ENCODE results near the gene ENTPD1. TPM values are rescaled to one million over a fixed set of nuclear protein-coding genes. Genes with fewer than 3 reads are reported as not detected.

ENTPD1 gene
- total RNA-seq, 1 donor, result 7.6 TPM

DNA sequence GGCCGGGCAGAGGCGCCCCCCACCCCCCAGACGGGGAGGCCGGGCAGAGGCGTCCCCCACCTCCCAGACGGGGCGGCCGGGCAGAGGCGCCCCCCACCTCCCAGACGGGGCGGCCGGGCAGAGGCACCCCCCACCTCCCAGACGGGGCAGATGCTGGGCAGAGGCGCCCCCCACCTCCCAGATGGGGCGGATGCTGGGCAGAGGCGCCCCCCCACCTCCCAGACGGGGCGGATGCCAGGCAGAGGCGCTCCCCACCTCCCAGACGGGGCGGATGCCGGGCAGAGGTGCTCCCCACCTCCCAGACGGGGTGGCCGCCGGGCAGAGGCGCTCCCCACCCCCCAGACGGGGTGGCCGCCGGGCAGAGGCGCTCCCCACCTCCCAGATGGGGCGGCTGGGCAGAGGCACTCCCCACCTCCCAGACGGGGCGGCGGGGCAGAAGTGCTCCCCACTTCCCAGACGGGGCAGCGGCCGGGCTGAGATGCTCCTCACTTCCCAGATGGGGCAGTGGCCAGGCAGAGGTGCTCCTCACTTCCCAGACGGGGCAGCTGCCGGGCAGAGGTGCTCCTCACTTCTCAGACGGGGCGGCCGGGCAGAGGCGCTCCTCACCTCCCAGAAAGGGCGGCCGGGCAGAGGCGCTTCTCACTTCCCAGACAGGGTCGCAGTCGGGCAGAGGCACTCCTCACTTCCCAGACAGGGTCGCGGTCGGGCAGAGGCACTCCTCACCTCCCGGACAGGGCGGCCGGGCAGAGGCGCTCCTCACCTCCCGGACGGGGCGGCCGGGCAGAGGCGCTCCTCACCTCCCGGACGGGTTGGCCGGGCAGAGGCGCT is 53.6 kb downstream of the ENTPD1 start:
- no peaks in the 10 kb centered on the region for H3K27me3 ChIP-seq (ENCODE audit: insufficient read depth, low read length)

DNA sequence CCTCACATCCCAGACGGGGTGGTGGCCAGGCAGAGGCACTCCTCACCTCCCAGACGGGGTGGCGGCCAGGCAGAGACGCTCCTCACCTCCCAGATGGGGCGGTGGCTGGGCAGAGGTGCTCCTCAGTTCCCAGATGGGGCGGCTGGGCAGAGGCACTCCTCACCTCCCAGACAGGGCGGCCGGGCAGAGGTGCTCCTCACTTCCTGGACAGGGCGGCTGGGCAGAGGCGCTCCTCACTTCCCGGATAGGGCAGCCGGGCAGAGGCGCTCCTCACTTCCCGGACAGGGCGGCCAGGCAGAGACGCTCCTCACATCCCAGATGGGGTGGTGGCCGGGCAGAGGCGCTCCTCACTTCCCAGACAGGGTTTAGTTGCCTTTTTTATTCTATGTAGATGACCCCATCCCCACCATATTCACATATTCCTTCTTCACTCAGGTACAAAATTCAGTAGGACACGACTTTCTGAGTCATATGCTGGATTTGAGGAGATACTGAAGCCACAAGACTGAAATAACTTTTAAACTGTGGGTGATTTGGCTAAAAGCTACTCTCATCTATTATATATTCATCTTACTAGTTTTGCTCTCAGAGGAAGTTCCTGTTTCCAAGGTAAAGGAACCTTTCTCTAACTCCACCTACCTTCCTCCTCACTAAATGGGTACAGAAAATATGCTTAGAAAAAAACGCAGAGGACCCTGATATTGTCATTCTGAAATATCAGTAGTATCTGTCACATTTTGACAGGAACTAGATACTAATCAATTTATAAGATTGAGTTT is 54.4 kb downstream of the ENTPD1 start:
- Histone ChIP-seq H3K9me3 (ENCODE audit: low read depth, low read length) (no peaks in the 10 kb centered on the region), H3K27ac (ENCODE audit: low read depth, low read length) (no peak overlapping the region), H3K27me3 (ENCODE audit: insufficient read depth, low read length) (no peaks in the 10 kb centered on the region), H3K4me1 (ENCODE audit: insufficient read depth, low read length) (peaks cover 10% of the 10 kb centered on the region), H3K79me2 (ENCODE audit: insufficient read depth, low read length) (no peaks in the 10 kb centered on the region), H2AFZ (ENCODE audit: low read length) (no peak overlapping the region), H3K4me3 (ENCODE audit: insufficient read depth, low read length) (no peak overlapping the region), H3K36me3 (ENCODE audit: insufficient read depth, low read length) (no peaks in the 10 kb centered on the region), H3K4me2 (ENCODE audit: insufficient read depth, low read length) (no peak overlapping the region), H4K20me1 (ENCODE audit: insufficient read depth, low read length) (no peaks in the 10 kb centered on the region)
- TF ChIP-seq, protein P1, sequence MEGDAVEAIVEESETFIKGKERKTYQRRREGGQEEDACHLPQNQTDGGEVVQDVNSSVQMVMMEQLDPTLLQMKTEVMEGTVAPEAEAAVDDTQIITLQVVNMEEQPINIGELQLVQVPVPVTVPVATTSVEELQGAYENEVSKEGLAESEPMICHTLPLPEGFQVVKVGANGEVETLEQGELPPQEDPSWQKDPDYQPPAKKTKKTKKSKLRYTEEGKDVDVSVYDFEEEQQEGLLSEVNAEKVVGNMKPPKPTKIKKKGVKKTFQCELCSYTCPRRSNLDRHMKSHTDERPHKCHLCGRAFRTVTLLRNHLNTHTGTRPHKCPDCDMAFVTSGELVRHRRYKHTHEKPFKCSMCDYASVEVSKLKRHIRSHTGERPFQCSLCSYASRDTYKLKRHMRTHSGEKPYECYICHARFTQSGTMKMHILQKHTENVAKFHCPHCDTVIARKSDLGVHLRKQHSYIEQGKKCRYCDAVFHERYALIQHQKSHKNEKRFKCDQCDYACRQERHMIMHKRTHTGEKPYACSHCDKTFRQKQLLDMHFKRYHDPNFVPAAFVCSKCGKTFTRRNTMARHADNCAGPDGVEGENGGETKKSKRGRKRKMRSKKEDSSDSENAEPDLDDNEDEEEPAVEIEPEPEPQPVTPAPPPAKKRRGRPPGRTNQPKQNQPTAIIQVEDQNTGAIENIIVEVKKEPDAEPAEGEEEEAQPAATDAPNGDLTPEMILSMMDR (IDR thresholded peaks at IDR 0.05; ENCODE audit: extremely low read depth, low read depth, low read length), result no peak
- DNase-seq (ENCODE audit: insufficient read length, low spot score, missing footprints), result no peak

More for the DNA sequence above, 53.6 kb downstream of the ENTPD1 start:
- H3K4me1 ChIP-seq (ENCODE audit: insufficient read depth, low read length), result peaks cover 10% of the 10 kb centered on the region
- H3K27ac ChIP-seq (ENCODE audit: low read depth, low read length), result no peak overlapping the region
- H3K4me2 ChIP-seq (ENCODE audit: insufficient read depth, low read length), result no peak overlapping the region
- no peaks in the 10 kb centered on the region for H3K9me3 ChIP-seq (ENCODE audit: low read depth, low read length)
- H2AFZ ChIP-seq (ENCODE audit: low read length), result no peak overlapping the region
- H4K20me1 ChIP-seq (ENCODE audit: insufficient read depth, low read length), result no peaks in the 10 kb centered on the region
- TF ChIP-seq, protein P1 (IDR thresholded peaks at IDR 0.05; ENCODE audit: extremely low read depth, low read depth, low read length), result no peak
- no peaks in the 10 kb centered on the region for H3K79me2 ChIP-seq (ENCODE audit: insufficient read depth, low read length)
- no peaks in the 10 kb centered on the region for H3K36me3 ChIP-seq (ENCODE audit: insufficient read depth, low read length)
- DNase-seq (ENCODE audit: insufficient read length, low spot score, missing footprints), result no peak
- H3K4me3 ChIP-seq (ENCODE audit: insufficient read depth, low read length), result no peak overlapping the region

DNA sequence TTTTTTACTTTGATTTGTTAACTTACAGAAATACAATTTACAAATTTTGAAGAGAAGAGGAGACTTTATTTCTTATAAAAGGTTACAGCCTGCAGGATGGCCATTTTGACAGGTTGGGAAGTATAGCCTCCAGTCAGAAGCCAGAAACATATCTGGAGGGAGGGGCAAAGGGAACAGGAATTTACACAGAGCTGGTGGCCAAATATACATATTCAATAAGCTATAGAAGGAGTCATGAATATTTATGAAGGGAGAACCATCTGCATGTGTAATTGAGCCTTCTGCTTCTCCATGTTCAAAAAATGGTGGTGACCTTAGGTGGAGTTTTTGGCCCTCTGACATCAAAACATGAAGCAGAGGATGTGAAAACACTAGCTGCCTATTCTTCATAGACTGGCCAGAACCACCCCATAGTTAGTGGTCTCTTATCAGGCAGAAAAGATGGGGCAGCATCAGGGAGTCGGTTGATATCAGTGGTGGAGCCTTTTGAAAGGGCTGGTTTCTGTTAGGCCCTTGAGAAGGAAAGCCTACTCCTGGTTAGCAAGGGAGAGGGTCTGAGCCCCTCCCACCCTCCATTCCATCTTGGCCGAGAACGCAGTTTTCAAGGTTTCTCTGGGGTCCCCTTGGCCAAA is 57.2 kb downstream of the ENTPD1 start:
- H4K20me1 ChIP-seq (ENCODE audit: insufficient read depth, low read length), result no peaks in the 10 kb centered on the region
- H3K79me2 ChIP-seq (ENCODE audit: insufficient read depth, low read length), result no peaks in the 10 kb centered on the region
- no peak for DNase-seq (ENCODE audit: insufficient read length, low spot score, missing footprints)
- H2AFZ ChIP-seq (ENCODE audit: low read length), result no peak overlapping the region
- H3K27ac ChIP-seq (ENCODE audit: low read depth, low read length), result no peak overlapping the region
- no peaks in the 10 kb centered on the region for H3K36me3 ChIP-seq (ENCODE audit: insufficient read depth, low read length)
- H3K4me2 ChIP-seq (ENCODE audit: insufficient read depth, low read length), result no peak overlapping the region
- H3K9me3 ChIP-seq (ENCODE audit: low read depth, low read length), result no peaks in the 10 kb centered on the region
- TF ChIP-seq, protein P1 (IDR thresholded peaks at IDR 0.05; ENCODE audit: extremely low read depth, low read depth, low read length), result no peak
- no peak overlapping the region for H3K4me3 ChIP-seq (ENCODE audit: insufficient read depth, low read length)
- H3K27me3 ChIP-seq (ENCODE audit: insufficient read depth, low read length), result no peaks in the 10 kb centered on the region
- peaks cover 10% of the 10 kb centered on the region for H3K4me1 ChIP-seq (ENCODE audit: insufficient read depth, low read length)
